ENCODE data around the gene NUP160.
"Not testable (repeated sequence)": the region's sequence is repeated elsewhere in the genome, so short reads cannot be mapped to it uniquely, and the experiment has no call there.

NUP160 gene

DNA sequence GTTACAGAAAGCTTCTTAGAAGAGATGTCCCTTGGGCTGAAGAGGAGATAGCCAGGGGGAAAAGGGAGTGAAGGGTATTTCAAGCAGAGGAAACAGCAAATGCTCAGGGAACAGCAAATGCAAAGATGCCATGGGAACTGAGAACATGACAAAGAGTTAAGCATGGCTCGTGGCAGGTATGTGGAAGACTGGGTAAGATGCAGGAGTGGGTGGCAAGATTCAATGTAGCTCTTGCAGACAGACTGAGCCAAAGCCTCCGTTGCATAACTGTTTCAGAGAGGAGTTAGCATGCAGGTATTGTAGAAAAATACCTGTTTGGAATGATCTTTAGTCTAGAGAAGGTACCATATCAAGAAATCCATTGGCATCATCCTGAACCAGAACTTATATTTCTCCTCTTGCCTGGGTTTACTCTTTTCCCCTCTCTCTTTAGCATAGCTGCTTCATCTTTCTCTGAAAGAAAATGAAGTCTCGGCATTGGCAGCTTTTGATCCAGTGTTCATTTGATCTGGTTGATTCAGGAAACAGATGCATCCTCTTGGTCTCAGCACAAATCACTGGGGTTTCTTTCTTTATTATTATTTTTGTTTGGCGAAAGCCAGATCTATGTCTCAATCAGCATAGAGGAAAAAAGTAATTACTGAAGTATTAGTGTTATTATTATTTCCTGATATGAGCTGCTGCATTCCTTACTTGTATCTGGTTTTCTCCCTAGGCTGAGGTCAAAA, 41.7 kb upstream of the NUP160 start:
- H3K27ac ChIP-seq: no peak overlapping the region
- CTCF ChIA-PET: no interaction called here
- DNase-seq (ENCODE audit: low spot score): no peak
- POLR2A ChIA-PET (ENCODE audit: low non-redundant PET): no interaction called here
- TF ChIP-seq, protein P1, sequence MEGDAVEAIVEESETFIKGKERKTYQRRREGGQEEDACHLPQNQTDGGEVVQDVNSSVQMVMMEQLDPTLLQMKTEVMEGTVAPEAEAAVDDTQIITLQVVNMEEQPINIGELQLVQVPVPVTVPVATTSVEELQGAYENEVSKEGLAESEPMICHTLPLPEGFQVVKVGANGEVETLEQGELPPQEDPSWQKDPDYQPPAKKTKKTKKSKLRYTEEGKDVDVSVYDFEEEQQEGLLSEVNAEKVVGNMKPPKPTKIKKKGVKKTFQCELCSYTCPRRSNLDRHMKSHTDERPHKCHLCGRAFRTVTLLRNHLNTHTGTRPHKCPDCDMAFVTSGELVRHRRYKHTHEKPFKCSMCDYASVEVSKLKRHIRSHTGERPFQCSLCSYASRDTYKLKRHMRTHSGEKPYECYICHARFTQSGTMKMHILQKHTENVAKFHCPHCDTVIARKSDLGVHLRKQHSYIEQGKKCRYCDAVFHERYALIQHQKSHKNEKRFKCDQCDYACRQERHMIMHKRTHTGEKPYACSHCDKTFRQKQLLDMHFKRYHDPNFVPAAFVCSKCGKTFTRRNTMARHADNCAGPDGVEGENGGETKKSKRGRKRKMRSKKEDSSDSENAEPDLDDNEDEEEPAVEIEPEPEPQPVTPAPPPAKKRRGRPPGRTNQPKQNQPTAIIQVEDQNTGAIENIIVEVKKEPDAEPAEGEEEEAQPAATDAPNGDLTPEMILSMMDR (conservative IDR thresholded peaks at IDR 0.05; ENCODE audit: low read depth): no peak

DNA sequence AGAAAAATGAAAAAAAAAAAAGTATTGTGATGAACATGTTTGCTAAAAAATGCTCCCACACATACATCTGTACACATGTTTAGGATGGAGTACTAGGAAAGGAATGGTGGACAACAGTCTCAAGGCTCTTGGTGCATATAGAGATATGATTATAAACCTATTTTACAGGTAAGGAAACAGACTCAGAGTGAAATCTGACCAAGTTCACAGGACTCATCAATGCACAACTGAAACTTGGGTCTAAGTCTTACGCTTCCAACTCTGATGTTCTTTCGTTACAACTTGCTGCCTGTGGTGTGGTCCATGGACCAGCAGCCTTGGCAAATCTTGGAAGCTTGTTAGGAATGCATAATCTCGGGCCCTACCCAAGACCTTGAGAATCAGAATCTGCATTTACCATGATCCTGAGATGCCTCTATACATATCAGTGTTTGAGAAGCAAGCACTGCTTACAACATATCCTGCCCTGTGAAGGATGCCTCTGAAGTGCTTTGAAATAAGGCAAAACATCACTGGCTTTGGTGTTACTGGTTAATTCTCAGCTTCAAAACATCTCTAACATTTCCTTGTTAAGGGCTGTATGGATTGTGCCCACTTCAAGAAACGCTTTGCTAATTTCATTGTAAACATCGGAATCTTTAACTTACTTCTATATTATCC, 39.9 kb upstream of the NUP160 start:
- ChIA-PET CTCF (no interaction called here), POLR2A (ENCODE audit: low non-redundant PET) (no interaction called here)
- TF ChIP-seq, protein P1 (conservative IDR thresholded peaks at IDR 0.05; ENCODE audit: low read depth): no peak
- no peak for DNase-seq (ENCODE audit: low spot score)
- H3K27ac ChIP-seq: no peak overlapping the region

DNA sequence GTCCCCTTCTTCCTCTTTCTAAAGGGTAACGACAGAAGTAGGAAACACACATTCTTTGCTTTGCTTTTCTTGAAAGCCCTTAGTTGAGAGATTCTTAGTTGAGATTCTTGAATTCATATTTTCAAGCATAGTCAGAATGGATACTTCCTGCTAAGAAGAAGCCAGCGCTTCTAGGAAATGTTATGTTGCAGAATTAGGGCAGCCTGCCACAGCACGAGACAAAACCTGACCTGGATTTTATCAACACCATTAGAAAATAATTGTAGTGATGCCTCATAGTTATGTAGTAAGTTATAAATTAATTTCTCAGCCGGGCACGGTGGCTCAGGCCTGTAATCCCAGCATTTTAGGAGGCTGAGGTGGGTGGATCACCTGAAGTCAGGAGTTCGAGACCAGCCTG, 37.9 kb upstream of the NUP160 start:
- CTCF ChIA-PET: no interaction called here
- TF ChIP-seq, protein P1 (conservative IDR thresholded peaks at IDR 0.05; ENCODE audit: low read depth): no peak
- H3K27ac ChIP-seq: no peak overlapping the region

DNA sequence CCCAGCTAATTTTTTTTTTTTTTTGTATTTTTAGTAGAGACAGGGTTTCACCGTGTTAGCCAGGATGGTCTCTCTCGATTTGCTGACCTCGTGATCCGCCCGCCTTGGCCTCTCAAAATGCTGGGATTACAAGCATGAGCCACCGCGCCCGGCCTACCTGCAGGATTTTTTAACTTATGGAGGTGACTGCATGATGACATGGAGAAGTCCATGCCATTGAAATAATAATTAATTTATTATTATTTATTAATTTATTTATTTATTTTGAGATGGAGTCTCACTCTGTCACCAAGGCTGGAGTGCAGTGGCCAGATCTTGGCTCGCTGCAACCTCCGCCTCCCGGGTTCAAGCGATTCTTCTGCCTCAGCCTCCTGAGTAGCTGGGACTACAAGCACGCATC, 34.3 kb upstream of the NUP160 start:
- H3K27ac ChIP-seq; CTCF ChIA-PET; POLR2A ChIA-PET (ENCODE audit: low non-redundant PET); DNase-seq (ENCODE audit: low spot score): not testable (repeated sequence)

More for the DNA sequence above, 37.9 kb upstream of the NUP160 start:
- DNase-seq (ENCODE audit: low spot score): no peak
- POLR2A ChIA-PET (ENCODE audit: low non-redundant PET): no interaction called here

DNA sequence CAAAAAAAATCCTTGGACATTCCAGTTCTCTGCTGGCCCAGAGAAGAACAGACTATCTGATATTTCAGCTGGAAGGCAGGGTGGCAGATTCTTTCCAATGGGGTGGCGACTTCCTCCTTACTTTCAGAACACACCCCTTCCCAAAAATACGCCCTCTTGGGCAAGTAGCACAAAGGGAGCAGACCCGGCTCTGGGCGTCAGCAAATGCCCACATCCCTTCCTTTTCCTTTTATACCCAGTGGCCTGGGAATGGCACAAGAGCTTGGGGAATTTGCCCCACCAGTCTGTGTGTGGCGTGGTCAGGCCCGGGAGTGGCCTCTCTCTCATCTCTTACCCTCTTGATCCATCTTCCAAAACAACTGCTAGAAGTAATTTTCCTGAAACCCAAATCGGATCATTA, 33.0 kb upstream of the NUP160 start:
- H3K27ac ChIP-seq: no peak overlapping the region
- DNase-seq (ENCODE audit: low spot score): no peak
- POLR2A ChIA-PET (ENCODE audit: low non-redundant PET): interaction anchor here (0.7 kb wide), 1 partner anchor 14 kb away, joined by 4 read pairs; no protein-coding TSS in a partner anchor
- CTCF ChIA-PET: no interaction called here
- TF ChIP-seq, protein P1 (conservative IDR thresholded peaks at IDR 0.05; ENCODE audit: low read depth): no peak

DNA sequence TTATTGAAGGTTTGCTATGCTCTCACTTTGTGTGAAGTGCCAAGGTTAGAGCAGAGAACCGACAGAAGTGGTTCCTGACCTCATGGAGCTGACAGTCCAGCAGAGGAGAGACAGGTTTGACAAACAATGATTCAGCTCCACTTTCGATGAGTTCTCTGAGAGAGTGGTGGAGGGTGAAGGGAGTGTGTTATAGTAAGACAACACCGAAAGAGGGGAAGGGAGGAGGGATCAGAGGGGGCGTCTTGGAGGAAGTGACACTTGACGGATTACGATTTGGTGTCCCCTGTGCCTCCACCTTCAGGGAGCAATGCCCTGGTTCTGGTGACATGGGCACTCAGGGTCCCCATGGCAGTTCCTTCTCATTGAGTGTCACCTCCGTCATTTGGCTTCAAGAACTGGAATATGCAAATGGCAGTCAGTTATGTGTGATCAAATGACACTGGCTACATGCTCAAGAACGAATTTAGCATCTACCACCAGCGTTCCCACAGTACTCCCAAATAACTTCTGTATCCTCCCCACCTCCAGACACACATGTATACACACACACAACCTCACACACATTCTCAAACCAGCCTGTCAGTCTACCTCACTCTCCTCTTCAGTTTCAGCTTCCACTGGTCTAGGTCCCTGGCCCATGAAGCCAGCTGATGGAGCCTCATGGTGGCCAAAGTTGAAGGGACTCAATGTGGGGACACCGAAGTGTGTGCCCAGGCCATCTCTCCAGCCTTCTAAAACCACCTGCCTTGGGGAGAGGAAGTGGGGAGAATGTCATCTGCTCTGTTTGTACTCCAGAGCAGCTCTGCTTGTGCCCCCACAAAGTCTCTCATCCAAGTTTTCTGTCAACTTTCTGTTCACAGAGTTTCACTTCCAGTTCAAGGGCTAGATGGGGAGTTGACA, 31.4 kb upstream of the NUP160 start:
- DNase-seq (ENCODE audit: low spot score): no peak
- H3K27ac ChIP-seq: no peak overlapping the region
- CTCF ChIA-PET: no interaction called here
- TF ChIP-seq, protein P1 (conservative IDR thresholded peaks at IDR 0.05; ENCODE audit: low read depth): no peak
- POLR2A ChIA-PET (ENCODE audit: low non-redundant PET): no interaction called here

DNA sequence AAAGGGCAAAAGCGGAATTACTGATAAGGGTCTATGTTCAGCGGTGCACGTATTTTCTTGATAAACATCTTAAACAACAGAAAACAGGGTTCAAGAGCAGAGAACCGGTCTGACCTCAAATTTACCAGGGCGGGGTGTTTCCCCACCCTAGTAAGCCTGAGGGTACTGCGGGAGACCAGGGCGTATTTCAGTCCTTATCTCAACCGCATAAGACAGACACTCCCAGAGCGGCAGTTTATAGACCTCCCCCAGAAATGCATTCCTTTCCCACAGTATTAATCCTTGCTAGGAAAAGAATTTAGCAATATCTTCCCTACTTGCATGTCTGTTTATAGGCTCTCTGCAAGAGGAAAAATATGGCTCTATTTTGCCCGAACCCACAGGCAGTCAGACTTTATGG, 27.7 kb upstream of the NUP160 start:
- H3K27ac ChIP-seq; POLR2A ChIA-PET (ENCODE audit: low non-redundant PET); CTCF ChIA-PET; DNase-seq (ENCODE audit: low spot score): not testable (repeated sequence)

Data from RWPE1 (cell line).